T1000 (cell line): Measurements from ENCODE around the gene CDK5.
"Not testable (repeated sequence)": the region's sequence is repeated elsewhere in the genome, so short reads cannot be mapped to it uniquely, and the experiment has no call there.

Source experiments
- DNase-seq: peaks from one replicate; lab custom pipeline; 2025; ENCODE audit warnings: mixed read lengths; lab: John Stamatoyannopoulos, UW

The CDK5 gene

GRCh38 chr7:151056666-151057505 is 811 bp downstream of the CDK5 start:
- DNase-seq, result no peak

GRCh38 chr7:151056283-151056665 is 1.4 kb downstream of the CDK5 start:
- DNase-seq, result no peak

- DNase-seq, result no peak
Measured at GRCh38 chr7:151053751-151054150, 3.9 kb downstream of the CDK5 start.

- no peak for DNase-seq
Measured at GRCh38 chr7:151053096-151053495, 4.6 kb downstream of the CDK5 start.

- DNase-seq, result no peak
Measured at GRCh38 chr7:151051108-151051507, 6.6 kb downstream of the CDK5 start.

- no peak for DNase-seq
Measured at GRCh38 chr7:151048911-151049463, 8.7 kb downstream of the CDK5 start.

- no peak for DNase-seq
Measured at GRCh38 chr7:151047976-151048815, 9.5 kb downstream of the CDK5 start, which contains the start of gene ASIC3. TSS of gene ASIC3 (plus strand) at chr7:151048531. CDS start at chr7:151048886, 355 bp downstream.

- peak; percentile 48 for DNase-seq
Measured at GRCh38 chr7:151046603-151047573, 10.8 kb downstream of the CDK5 start.

- DNase-seq, result no peak
Measured at GRCh38 chr7:151045967-151046366, 11.7 kb downstream of the CDK5 start.

- DNase-seq, result no peak
Measured at GRCh38 chr7:151045262-151045661, 12.4 kb downstream of the CDK5 start.

GRCh38 chr7:151043959-151044358 is 13.7 kb downstream of the CDK5 start:
- no peak for DNase-seq

GRCh38 chr7:151043449-151043848 is 14.2 kb downstream of the CDK5 start:
- not testable (repeated sequence) for DNase-seq

- DNase-seq, result no peak
Measured at GRCh38 chr7:151040616-151041375, 16.9 kb downstream of the CDK5 start.

- no peak for DNase-seq
Measured at GRCh38 chr7:151039850-151040548, 17.7 kb downstream of the CDK5 start.

GRCh38 chr7:151038951-151039849 is 18.5 kb downstream of the CDK5 start:
- DNase-seq, result peak; percentile 84

- no peak for DNase-seq
Measured at GRCh38 chr7:151035902-151036301, 21.8 kb downstream of the CDK5 start.

GRCh38 chr7:151035026-151035717 is 22.5 kb downstream of the CDK5 start:
- no peak for DNase-seq

GRCh38 chr7:151034312-151035025 is 23.2 kb downstream of the CDK5 start:
- DNase-seq, result no peak
